ENCODE data around the gene TMX4. TPM values are rescaled to one million over a fixed set of nuclear protein-coding genes. Genes with fewer than 3 reads are reported as not detected.

Gene TMX4, protein sequence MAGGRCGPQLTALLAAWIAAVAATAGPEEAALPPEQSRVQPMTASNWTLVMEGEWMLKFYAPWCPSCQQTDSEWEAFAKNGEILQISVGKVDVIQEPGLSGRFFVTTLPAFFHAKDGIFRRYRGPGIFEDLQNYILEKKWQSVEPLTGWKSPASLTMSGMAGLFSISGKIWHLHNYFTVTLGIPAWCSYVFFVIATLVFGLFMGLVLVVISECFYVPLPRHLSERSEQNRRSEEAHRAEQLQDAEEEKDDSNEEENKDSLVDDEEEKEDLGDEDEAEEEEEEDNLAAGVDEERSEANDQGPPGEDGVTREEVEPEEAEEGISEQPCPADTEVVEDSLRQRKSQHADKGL
- 58.5 and 64.4 TPM in 2 replicates for total RNA-seq

DNA sequence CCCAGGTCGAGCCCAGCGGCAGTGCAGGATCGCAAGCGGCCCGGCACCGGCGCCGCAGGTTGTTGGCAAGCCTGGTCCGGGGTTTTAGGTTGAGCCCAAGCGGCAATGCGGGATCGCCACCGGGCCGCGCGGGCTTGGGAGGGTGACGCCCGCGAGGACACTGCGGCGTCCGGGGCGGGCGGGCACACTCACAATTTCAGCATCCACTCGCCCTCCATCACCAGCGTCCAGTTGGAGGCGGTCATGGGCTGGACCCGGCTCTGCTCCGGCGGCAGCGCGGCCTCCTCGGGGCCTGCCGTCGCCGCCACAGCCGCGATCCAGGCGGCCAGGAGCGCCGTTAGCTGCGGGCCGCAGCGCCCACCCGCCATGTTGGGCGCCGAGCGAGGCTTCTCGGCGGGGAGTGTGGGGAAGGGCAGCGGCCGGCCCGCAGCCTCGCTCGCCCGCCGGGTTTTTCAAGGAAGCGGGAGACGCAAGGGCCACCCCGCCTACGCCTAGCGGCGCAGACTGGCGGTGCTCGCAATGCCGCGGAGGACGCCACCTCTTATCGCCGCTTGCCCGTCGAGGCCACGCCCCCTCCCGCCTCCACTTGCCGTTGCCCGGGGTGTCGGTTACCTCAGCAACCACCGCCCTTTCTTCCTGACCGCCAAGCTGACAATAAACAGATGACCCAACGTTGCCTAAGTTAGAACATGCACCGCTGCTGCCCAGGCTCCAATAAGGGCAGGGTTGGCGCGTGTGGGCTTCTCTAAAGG lies at the start of gene TMX4:
TSS of gene TMX4 (minus strand) at position 516 of the 752 bp plus-strand sequence. CDS start at position 368, 148 bp downstream.

DNA sequence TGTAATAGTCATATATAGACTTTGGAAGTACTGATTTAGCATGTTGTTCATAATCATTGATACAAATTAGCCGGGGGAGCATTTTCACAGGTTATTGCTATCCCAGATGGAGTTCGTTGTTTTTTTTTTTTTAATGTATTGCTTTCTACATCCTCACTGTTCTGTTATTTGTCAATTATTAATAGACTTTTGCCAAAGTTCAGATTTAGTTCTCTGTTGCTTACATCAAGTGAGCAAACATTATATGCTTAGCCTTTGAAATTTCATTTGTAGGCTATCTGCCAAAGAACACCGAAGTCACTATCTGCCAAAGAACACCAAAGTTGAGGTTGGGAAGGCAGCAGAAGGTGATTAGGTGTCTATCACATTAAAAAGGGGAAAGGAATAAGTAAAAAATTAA lies 79.2 kb downstream of the TMX4 start, which contains the start of gene HAO1:
TSS of gene HAO1 (minus strand) at position 118 of the 400 bp plus-strand sequence. CDS start at position 82, 36 bp downstream.

Other genes with a start within 250 kb of the TMX4 start
- gene HAO1, start 79.3 kb downstream of the TMX4 start, total RNA-seq, result not detected in 2 replicates
- gene PLCB1, start 112.5 kb upstream of the TMX4 start, total RNA-seq, result 50.3 and 52.3 TPM in 2 replicates